Fibroblast of skin of left biceps (primary cell): ENCODE results near the gene SCG5.
A peak's percentile ranks its signal among the peaks of the same experiment; 100 is the strongest.
"Not testable (repeated sequence)": the region's sequence is repeated elsewhere in the genome, so short reads cannot be mapped to it uniquely, and the experiment has no call there.

Experiments
- DNase-seq, 2 experiments: peaks; one replicate each; pipeline ENCODE4 v3.0.0-alpha.2; 2013; ENCODE audit warnings: low read depth in 2 of 2

The SCG5 gene

GRCh38 chr15:32641517-32642059 lies at the start of gene SCG5:
Gene SCG5 (plus strand): TSS chr15:32641710. CDS start chr15:32643593, 1,883 bp downstream.
- DNase-seq = no peak

- not testable (repeated sequence) for DNase-seq
These were observed 48.4 kb upstream of the SCG5 start, which contains the start of gene GOLGA8N for GRCh38 chr15:32593151-32593550. Gene GOLGA8N (plus strand): TSS chr15:32593456.

- not testable (repeated sequence) for DNase-seq
These were observed 32.0 kb upstream of the SCG5 start for GRCh38 chr15:32609518-32609917.

GRCh38 chr15:32610719-32611118 lies 30.8 kb upstream of the SCG5 start:
- not testable (repeated sequence) for DNase-seq

GRCh38 chr15:32614712-32615050 lies 26.8 kb upstream of the SCG5 start:
- not testable (repeated sequence) for DNase-seq

- peak; percentile 88 for DNase-seq
These were observed 26.2 kb upstream of the SCG5 start, which contains the start of gene ARHGAP11A for GRCh38 chr15:32615051-32615870. Gene ARHGAP11A (plus strand): TSS chr15:32615504. CDS start chr15:32616212, 708 bp downstream.

GRCh38 chr15:32615871-32616426 lies 25.6 kb upstream of the SCG5 start:
- not testable (repeated sequence) for DNase-seq

- DNase-seq = no peak
These were observed 5.1 kb upstream of the SCG5 start for GRCh38 chr15:32636410-32636809.

- no peak for DNase-seq
These were observed 4.5 kb upstream of the SCG5 start for GRCh38 chr15:32636908-32637567.

- DNase-seq = no peak
These were observed 3.8 kb upstream of the SCG5 start for GRCh38 chr15:32637704-32638103.

GRCh38 chr15:32642667-32643435 lies 1.3 kb downstream of the SCG5 start:
- no peak for DNase-seq

- DNase-seq = no peak
These were observed 2.5 kb downstream of the SCG5 start for GRCh38 chr15:32643907-32644445.

- DNase-seq = no peak
These were observed 4.8 kb downstream of the SCG5 start for GRCh38 chr15:32646291-32646690.

- DNase-seq = no peak
These were observed 7.8 kb downstream of the SCG5 start for GRCh38 chr15:32649342-32649741.

GRCh38 chr15:32651229-32651837 lies 9.8 kb downstream of the SCG5 start:
- peak in 1 of 2 experiments; percentile 48 for DNase-seq

GRCh38 chr15:32652178-32652577 lies 10.7 kb downstream of the SCG5 start:
- DNase-seq = no peak

- DNase-seq = no peak
These were observed 14.6 kb downstream of the SCG5 start for GRCh38 chr15:32656091-32656490.

GRCh38 chr15:32656496-32656895 lies 15.0 kb downstream of the SCG5 start:
- no peak for DNase-seq

- no peak for DNase-seq
These were observed 15.8 kb downstream of the SCG5 start for GRCh38 chr15:32657198-32657883.

GRCh38 chr15:32657941-32658340 lies 16.4 kb downstream of the SCG5 start:
- DNase-seq = no peak
